Right lobe of liver (tissue), 4 donors: ENCODE measurements around the gene CDK5.

Source experiments
- POLR2A ChIP-seq: fragments of 450-650 bp; IDR thresholded peaks from one replicate; pipeline ENCODE4 v1.6.1; 2017; ENCODE audit warnings: antibody characterized with exemption, mild to moderate bottlenecking
- TF ChIP-seq, protein P1 (sequence below), 4 donors: fragments of 200-600 bp in 3 of 4; fragments of 450-650 bp in 1 of 4; IDR thresholded peaks; one replicate each; pipeline versions ENCODE4 v1.5.1 to v1.8.0; 2016 to 2022; ENCODE audit warnings: antibody characterized with exemption in 4 of 4, mild to moderate bottlenecking in 2 of 4
- donor health status: DM: no; HTN: no; CAD: no.
- donor health status: DM: no; HTN: no; CAD: no.
- donor health status: DM: no; HTN: yes; CAD: no.

DNA sequence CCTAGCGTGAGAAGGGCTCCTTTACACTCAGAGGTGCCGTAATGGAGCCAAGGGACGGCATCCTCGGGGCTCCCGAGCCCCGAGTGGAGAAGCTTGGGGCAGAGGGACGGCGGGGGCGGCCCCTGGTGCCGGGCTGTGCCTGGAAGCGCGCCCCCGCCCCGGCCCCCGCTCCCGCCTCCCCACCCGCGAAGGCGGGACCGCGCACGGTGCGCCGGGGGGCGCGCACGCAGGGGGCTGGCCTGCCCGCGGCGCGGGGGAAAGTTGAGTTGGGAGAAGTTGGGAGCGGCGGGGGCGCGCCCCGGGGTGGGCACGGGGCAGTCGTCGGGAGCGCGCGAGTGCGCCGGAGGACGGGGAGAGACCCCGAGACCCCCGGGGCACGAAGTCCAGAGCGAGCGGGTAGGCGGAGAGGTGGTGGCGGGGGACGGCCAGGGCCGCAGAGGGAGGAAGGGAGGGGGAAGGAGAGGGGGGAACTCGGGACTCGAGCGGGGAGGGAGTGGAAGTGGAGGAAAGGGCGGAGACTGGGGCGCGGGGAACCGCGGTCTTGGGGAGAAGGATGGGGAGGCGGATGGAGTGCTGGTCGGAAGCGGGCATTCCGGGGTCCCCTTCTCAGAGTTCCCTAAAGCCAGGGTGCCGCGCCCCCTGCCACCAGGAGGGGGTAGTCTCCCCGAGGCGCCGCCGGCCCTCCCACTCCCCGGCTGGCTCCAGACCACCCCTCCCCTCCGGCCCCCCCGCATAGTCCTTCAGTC, 1.8 kb upstream of the CDK5 start, which contains the start of gene SLC4A2:
- peak; percentile 40 for TF ChIP-seq POLR2A
- TF ChIP-seq, protein P1, sequence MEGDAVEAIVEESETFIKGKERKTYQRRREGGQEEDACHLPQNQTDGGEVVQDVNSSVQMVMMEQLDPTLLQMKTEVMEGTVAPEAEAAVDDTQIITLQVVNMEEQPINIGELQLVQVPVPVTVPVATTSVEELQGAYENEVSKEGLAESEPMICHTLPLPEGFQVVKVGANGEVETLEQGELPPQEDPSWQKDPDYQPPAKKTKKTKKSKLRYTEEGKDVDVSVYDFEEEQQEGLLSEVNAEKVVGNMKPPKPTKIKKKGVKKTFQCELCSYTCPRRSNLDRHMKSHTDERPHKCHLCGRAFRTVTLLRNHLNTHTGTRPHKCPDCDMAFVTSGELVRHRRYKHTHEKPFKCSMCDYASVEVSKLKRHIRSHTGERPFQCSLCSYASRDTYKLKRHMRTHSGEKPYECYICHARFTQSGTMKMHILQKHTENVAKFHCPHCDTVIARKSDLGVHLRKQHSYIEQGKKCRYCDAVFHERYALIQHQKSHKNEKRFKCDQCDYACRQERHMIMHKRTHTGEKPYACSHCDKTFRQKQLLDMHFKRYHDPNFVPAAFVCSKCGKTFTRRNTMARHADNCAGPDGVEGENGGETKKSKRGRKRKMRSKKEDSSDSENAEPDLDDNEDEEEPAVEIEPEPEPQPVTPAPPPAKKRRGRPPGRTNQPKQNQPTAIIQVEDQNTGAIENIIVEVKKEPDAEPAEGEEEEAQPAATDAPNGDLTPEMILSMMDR (IDR thresholded peaks at IDR 0.05): peak; percentile 22 to 42 (median 37)
